ENCODE data around the gene MKX. TPM values are rescaled to one million over a fixed set of nuclear protein-coding genes. Genes with fewer than 3 reads are reported as not detected.

MKX gene
- total RNA-seq, 1 donor from 2014 or later: 0.22 TPM

DNA sequence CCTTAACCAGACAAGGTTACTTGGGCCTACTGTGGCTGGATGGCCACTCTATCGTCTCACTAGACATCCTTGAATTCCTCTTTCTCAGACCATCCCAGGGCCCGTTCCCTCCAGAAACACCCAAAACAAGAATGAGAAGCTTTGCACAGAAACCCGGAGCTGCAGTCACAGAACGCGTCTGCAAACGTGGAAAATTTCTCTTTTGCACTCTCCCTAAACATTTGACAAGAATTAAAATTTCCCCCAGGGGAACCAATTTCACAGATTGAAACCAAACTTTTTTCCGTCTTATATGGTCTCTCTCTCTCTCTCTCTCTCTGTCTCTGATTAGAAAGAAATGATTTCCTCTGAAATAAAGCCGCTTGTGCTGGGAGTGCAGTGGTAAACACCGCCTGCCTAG lies 120.7 kb downstream of the MKX start:
- H3K36me3 ChIP-seq: no peaks in the 10 kb centered on the region
- no peaks in the 10 kb centered on the region for H3K9me3 ChIP-seq (replicated peaks)
- peaks cover 19% of the 10 kb centered on the region for H3K27me3 ChIP-seq (ENCODE audit: low read depth)
- H3K27ac ChIP-seq (replicated peaks): no peak overlapping the region
- intact Hi-C loops (cut with micrococcal nuclease): no loop called here
- no peak overlapping the region for H3K4me3 ChIP-seq
- TF ChIP-seq CTCF (IDR thresholded peaks at IDR 0.05; ENCODE audit: borderline replicate concordance): no peak
- DNase-seq: no peak
- H3K4me1 ChIP-seq: peaks cover 3% of the 10 kb centered on the region

Other genes starting within 250 kb of the MKX start
- 145 TPM for gene RAB18, start 241.5 kb downstream of the MKX start, total RNA-seq

Data from left ventricle myocardium inferior (tissue), 1 donor.